Neural progenitor cell (in vitro differentiated cells): Measurements from ENCODE around the gene TRPC4AP. TPM values are rescaled to one million over a fixed set of nuclear protein-coding genes. Genes with fewer than 3 reads are reported as not detected.
"Not testable (repeated sequence)": the region's sequence is repeated elsewhere in the genome, so short reads cannot be mapped to it uniquely, and the experiment has no call there.

ENCODE experiments used
- DNase-seq: peaks from one replicate; pipeline ENCODE4 v3.0.0-alpha.2; 2016; ENCODE audit warnings: low spot score
- H2AFZ ChIP-seq: fragments of 200-600 bp; sonication (generic); replicated peaks from 2 replicates; pipeline ENCODE4 v1.6.1; 2016; ENCODE audit warnings: antibody characterized with exemption
- H3F3A ChIP-seq: fragments of 200-600 bp; sonication (generic); 2 replicates; pipeline ENCODE4 v1.6.1; 2016; ENCODE audit warnings: antibody characterized with exemption, low read depth
- H3K27ac ChIP-seq: fragments of 200-600 bp; sonication (generic); 2 replicates; pipeline ENCODE4 v1.5.1; 2016; ENCODE audit warnings: mild to moderate bottlenecking
- H3K27me3 ChIP-seq: fragments of 200-600 bp; sonication (generic); 2 replicates; pipeline ENCODE4 v1.6.1; 2016; ENCODE audit warnings: mild to moderate bottlenecking, moderate library complexity
- H3K36me3 ChIP-seq: fragments of 200-600 bp; sonication (generic); 2 replicates; pipeline ENCODE4 v1.5.1; 2016
- H3K4me1 ChIP-seq: fragments of 200-600 bp; sonication (generic); 2 replicates; pipeline ENCODE4 v1.6.1; 2016; ENCODE audit warnings: mixed run types
- H3K4me2 ChIP-seq: fragments of 200-600 bp; sonication (generic); 2 replicates; pipeline ENCODE4 v1.6.1; 2016
- H3K4me3 ChIP-seq: fragments of 200-600 bp; sonication (generic); 2 replicates; pipeline ENCODE4 v1.5.1; 2016
- H3K79me2 ChIP-seq: fragments of 200-600 bp; sonication (generic); 2 replicates; pipeline ENCODE4 v1.6.1; 2016; ENCODE audit warnings: low read depth
- H3K9ac ChIP-seq: fragments of 200-600 bp; sonication (generic); 2 replicates; pipeline ENCODE4 v1.6.1; 2016
- H3K9me3 ChIP-seq: fragments of 200-600 bp; sonication (generic); 2 replicates; pipeline ENCODE4 v1.5.1; 2016; ENCODE audit warnings: low read depth
- H4K20me1 ChIP-seq: fragments of 200-600 bp; sonication (generic); 2 replicates; pipeline ENCODE4 v1.6.1; 2016; ENCODE audit warnings: low read depth
- H3K27ac Mint-ChIP-seq: 3 replicates; pipeline ENCODE4 v1.8.0; 2021; ENCODE audit warnings: mixed read lengths
- H3K27me3 Mint-ChIP-seq: 2 replicates; pipeline ENCODE4 v1.8.0; 2022; ENCODE audit warnings: low read depth, mild to moderate bottlenecking, inconsistent platforms, moderate library complexity, mixed read lengths; ENCODE audit not compliant: insufficient read depth
- H3K36me3 Mint-ChIP-seq: 3 replicates; pipeline ENCODE4 v1.8.0; 2021; ENCODE audit warnings: mixed read lengths
- H3K4me1 Mint-ChIP-seq: 3 replicates; pipeline ENCODE4 v1.8.0; 2021; ENCODE audit warnings: mixed read lengths
- H3K4me3 Mint-ChIP-seq: 3 replicates; pipeline ENCODE4 v1.8.0; 2021; ENCODE audit warnings: mild to moderate bottlenecking, moderate library complexity, mixed read lengths
- H3K9me3 Mint-ChIP-seq: 3 replicates; pipeline ENCODE4 v1.8.0; 2020; ENCODE audit warnings: mixed read lengths
- EZH2 ChIP-seq: fragments of 200-600 bp; sonication (generic); IDR thresholded peaks from 2 replicates; pipeline ENCODE4 v1.6.1; 2017; ENCODE audit warnings: antibody characterized with exemption, mild to moderate bottlenecking, moderate library complexity
- EZH2phosphoT487 ChIP-seq: fragments of 200-600 bp; sonication (generic); IDR thresholded peaks from 2 replicates; pipeline ENCODE4 v1.6.1; 2017; ENCODE audit warnings: antibody characterized with exemption
- total RNA-seq: library from RNA; depleted of rRNA; stranded (reverse); fragments of >200 nt; gene quantifications from 2 replicates; pipeline ENCODE4 v1.2.3, GENCODE V29; 2015; ENCODE audit warnings: low replicate concordance
- TF ChIP-seq, protein P1 (sequence below): fragments of 200-600 bp; sonication (generic); IDR thresholded peaks from 2 replicates; pipeline ENCODE4 v1.5.1; 2017; ENCODE audit warnings: antibody characterized with exemption, mild to moderate bottlenecking

TRPC4AP gene
- total RNA-seq, 1 donor from 2014 or later = 73.0 TPM

DNA sequence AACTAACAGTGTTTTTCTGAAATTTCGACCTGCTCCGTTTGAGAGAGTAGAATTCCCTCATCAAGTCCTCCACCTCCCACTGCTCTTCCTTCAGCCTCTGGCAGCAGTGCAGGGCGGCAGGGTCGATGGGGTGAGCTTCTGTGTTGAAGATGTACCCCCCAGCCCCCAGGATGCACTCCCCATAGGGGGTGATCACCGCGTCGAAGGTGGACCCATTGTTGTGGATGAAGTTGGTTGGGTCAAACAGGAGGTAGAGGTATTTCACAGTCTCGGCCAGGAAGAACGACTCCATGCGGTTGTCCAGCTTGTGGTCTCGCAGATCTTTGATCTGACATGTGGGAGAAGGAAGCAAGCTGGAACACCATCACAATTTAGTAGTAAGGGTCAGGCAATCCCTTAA lies 23.0 kb upstream of the TRPC4AP start:
- Histone ChIP-seq H3K9me3 (no peaks in the 10 kb centered on the region), H3K4me2 (no peak overlapping the region), H3K4me3 (no peak overlapping the region), H4K20me1 (no peaks in the 10 kb centered on the region), H3K9ac (no peak overlapping the region), H3F3A (no peaks in the 10 kb centered on the region), H3K27me3 (no peaks in the 10 kb centered on the region), H3K36me3 (no peaks in the 10 kb centered on the region), H3K4me1 (no peaks in the 10 kb centered on the region), H3K79me2 (no peaks in the 10 kb centered on the region), H3K27ac (no peak overlapping the region), H2AFZ (no peak overlapping the region)
- no peak for DNase-seq
- no peak for TF ChIP-seq EZH2
- TF ChIP-seq, protein P1, sequence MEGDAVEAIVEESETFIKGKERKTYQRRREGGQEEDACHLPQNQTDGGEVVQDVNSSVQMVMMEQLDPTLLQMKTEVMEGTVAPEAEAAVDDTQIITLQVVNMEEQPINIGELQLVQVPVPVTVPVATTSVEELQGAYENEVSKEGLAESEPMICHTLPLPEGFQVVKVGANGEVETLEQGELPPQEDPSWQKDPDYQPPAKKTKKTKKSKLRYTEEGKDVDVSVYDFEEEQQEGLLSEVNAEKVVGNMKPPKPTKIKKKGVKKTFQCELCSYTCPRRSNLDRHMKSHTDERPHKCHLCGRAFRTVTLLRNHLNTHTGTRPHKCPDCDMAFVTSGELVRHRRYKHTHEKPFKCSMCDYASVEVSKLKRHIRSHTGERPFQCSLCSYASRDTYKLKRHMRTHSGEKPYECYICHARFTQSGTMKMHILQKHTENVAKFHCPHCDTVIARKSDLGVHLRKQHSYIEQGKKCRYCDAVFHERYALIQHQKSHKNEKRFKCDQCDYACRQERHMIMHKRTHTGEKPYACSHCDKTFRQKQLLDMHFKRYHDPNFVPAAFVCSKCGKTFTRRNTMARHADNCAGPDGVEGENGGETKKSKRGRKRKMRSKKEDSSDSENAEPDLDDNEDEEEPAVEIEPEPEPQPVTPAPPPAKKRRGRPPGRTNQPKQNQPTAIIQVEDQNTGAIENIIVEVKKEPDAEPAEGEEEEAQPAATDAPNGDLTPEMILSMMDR = no peak
- no peak for TF ChIP-seq EZH2phosphoT487
- H3K27me3 Mint-ChIP-seq = no peaks in the 10 kb centered on the region
- no peak overlapping the region for H3K27ac Mint-ChIP-seq
- H3K4me3 Mint-ChIP-seq = no peak overlapping the region
- H3K9me3 Mint-ChIP-seq = no peaks in the 10 kb centered on the region
- H3K4me1 Mint-ChIP-seq = no peaks in the 10 kb centered on the region
- H3K36me3 Mint-ChIP-seq = peaks cover 12% of the 10 kb centered on the region

DNA sequence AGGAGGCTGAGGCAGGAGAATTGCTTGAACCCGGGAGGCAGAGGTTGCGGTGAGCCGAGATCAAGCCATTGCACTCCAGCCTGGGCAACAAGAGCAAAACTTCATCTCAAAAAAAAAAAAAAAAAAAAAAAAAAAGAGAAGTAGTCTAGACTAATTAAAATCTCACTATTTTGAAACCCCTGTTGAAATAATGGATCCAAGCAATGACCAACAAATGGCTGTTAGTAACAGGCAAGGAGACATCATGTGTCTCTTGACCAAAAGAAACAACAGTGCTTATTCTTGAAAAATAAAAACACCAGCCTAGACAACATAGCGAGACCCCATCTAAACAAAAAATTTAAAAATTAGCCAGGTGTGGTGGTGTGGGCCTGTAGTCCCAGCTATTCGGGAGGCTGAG lies 19.7 kb upstream of the TRPC4AP start:
- H3K9ac ChIP-seq, H3K79me2 ChIP-seq, H3K27me3 ChIP-seq, H3K4me1 Mint-ChIP-seq, H3K36me3 ChIP-seq, H3K27me3 Mint-ChIP-seq, H3K36me3 Mint-ChIP-seq, H3K4me3 Mint-ChIP-seq, DNase-seq, H3K9me3 ChIP-seq, H3K4me1 ChIP-seq, H2AFZ ChIP-seq, H3F3A ChIP-seq, H3K9me3 Mint-ChIP-seq, H3K4me3 ChIP-seq, H3K27ac Mint-ChIP-seq, H3K4me2 ChIP-seq, H3K27ac ChIP-seq, H4K20me1 ChIP-seq: not testable (repeated sequence)

DNA sequence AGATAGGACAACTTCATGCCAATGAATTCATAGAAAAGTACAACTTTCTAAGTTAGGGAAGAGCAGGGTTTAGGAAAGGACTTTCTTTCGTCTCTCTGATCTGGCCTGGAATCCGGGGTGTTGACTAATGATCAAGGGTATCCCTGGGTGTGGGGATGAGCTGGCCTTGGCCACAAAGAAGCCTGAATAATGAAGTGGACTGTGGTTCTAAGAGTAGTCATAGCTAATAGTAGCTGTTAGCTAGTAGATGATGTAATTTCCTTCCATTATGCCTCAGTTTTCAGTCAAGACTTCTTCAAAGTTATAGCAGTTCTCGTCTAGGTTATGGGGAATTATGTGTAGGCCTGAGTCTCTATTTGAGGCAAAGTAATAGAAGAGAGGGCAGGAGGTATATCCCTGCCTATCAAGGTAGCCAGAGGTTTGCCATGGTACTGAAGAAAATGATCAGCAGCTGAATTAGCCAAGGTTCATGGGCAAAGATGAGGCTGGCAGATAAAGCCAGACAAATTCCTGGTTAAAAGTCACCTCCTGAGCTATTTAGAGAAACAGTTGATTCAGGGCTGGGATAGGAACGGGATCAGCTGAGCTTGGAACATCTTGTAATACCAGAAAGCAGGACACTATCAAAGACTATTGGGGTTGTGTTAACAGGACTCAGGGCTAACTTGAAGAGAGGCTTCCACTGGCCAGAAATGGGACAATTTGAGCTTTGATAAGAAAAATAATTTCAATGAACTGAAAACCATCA lies 18.7 kb upstream of the TRPC4AP start:
- peaks cover 9% of the 10 kb centered on the region for H3K36me3 Mint-ChIP-seq
- TF ChIP-seq, protein P1 = no peak
- TF ChIP-seq EZH2 (no peak), EZH2phosphoT487 (no peak)
- Histone ChIP-seq H2AFZ (no peak overlapping the region), H3K4me1 (no peaks in the 10 kb centered on the region), H4K20me1 (no peaks in the 10 kb centered on the region), H3F3A (no peaks in the 10 kb centered on the region), H3K4me3 (no peak overlapping the region), H3K36me3 (no peaks in the 10 kb centered on the region), H3K27me3 (no peaks in the 10 kb centered on the region), H3K9me3 (no peaks in the 10 kb centered on the region), H3K79me2 (no peaks in the 10 kb centered on the region), H3K4me2 (no peak overlapping the region), H3K9ac (no peak overlapping the region), H3K27ac (no peak overlapping the region)
- H3K9me3 Mint-ChIP-seq = no peaks in the 10 kb centered on the region
- H3K27me3 Mint-ChIP-seq = no peaks in the 10 kb centered on the region
- H3K4me1 Mint-ChIP-seq = no peaks in the 10 kb centered on the region
- DNase-seq = no peak
- H3K27ac Mint-ChIP-seq = no peak overlapping the region
- no peak overlapping the region for H3K4me3 Mint-ChIP-seq

DNA sequence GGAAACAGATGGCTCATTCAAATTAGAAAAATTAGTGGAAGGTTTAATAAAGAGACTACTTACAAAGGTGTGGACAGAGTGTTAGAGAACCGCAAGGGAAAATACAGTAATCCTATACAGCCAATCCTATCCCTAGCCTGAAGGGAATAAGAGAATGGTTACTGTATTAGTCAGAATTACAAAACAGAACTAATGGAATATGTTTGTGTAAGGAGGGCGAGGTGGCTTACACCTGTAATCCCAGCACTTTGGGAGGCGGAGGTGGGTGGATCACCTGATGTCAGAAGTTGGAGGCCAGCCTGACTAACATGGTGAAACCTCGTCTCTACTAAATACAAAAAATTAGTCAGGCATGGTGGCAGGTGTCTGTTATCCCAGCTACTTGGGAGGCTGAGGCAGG lies 16.3 kb upstream of the TRPC4AP start:
- Mint-ChIP-seq H3K9me3 (no peaks in the 10 kb centered on the region), H3K36me3 (no peaks in the 10 kb centered on the region), H3K4me1 (no peaks in the 10 kb centered on the region), H3K27me3 (peaks cover under 1% of the 10 kb centered on the region), H3K27ac (no peak overlapping the region), H3K4me3 (no peak overlapping the region)
- Histone ChIP-seq H3K4me1 (no peaks in the 10 kb centered on the region), H2AFZ (no peak overlapping the region), H3K4me2 (no peak overlapping the region), H3K36me3 (no peaks in the 10 kb centered on the region), H3K79me2 (no peaks in the 10 kb centered on the region), H3K9me3 (no peaks in the 10 kb centered on the region), H3K27ac (no peak overlapping the region), H4K20me1 (no peaks in the 10 kb centered on the region), H3K4me3 (no peak overlapping the region), H3K9ac (no peak overlapping the region), H3F3A (no peaks in the 10 kb centered on the region), H3K27me3 (no peaks in the 10 kb centered on the region)
- TF ChIP-seq EZH2 = no peak
- TF ChIP-seq, protein P1 = no peak
- DNase-seq = no peak
